Measurements from ENCODE around the gene CADPS.

DNA sequence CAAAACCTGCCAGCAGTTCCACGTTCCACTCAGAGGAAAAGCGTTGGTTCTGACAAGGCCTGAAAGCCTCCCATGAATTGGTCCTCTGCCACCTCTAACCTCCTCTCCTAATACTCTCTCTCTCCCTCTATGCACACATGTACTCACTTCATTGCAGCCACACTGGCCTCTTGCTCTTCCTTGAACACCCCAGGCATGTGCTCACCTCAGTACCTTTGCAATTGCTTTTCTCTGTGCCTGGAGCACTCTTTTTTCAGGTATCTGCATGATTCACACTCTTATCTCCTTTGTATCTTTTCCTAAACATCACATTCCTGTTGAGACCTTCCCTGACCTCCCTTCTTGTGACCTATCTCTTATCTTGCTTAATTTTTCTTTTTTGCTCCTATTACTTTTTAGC is 323.7 kb downstream of the CADPS start:
- TF ChIP-seq, protein P1, sequence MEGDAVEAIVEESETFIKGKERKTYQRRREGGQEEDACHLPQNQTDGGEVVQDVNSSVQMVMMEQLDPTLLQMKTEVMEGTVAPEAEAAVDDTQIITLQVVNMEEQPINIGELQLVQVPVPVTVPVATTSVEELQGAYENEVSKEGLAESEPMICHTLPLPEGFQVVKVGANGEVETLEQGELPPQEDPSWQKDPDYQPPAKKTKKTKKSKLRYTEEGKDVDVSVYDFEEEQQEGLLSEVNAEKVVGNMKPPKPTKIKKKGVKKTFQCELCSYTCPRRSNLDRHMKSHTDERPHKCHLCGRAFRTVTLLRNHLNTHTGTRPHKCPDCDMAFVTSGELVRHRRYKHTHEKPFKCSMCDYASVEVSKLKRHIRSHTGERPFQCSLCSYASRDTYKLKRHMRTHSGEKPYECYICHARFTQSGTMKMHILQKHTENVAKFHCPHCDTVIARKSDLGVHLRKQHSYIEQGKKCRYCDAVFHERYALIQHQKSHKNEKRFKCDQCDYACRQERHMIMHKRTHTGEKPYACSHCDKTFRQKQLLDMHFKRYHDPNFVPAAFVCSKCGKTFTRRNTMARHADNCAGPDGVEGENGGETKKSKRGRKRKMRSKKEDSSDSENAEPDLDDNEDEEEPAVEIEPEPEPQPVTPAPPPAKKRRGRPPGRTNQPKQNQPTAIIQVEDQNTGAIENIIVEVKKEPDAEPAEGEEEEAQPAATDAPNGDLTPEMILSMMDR (conservative IDR thresholded peaks at IDR 0.05; ENCODE audit: low read depth, low read length), result no peak
- TF ChIP-seq EZH2 (IDR thresholded peaks at IDR 0.05; ENCODE audit: low read length, unreplicated experiment), result no peak
- TF ChIP-seq EZH2phosphoT487 (IDR thresholded peaks at IDR 0.05; ENCODE audit: borderline replicate concordance, low read length), result no peak
